ENCODE data around the gene DDA1. TPM values are rescaled to one million over a fixed set of nuclear protein-coding genes. Genes with fewer than 3 reads are reported as not detected.

The DDA1 gene
- total and polyA plus RNA-seq, 5 donors: 29.7 to 92.5 (median 31.2) TPM

- 96% methylated on average over 20 of the region's 20 CpGs for WGBS
- ATAC-seq: no peak
Measured at GRCh38 chr19:17325133-17325532, 15.8 kb downstream of the DDA1 start.

GRCh38 chr19:17325881-17326594 is 16.7 kb downstream of the DDA1 start:
- 68% methylated on average over 17 of the region's 17 CpGs for WGBS
- Histone ChIP-seq H3K9me3 (ENCODE audit: control insufficient read depth, low read length) (no peaks in the 10 kb centered on the region), H3K27ac (ENCODE audit: low read length) (no peak overlapping the region), H3K4me1 (ENCODE audit: control insufficient read depth, insufficient read depth, low read length) (no peaks in the 10 kb centered on the region), H3K4me3 (ENCODE audit: low read length) (no peak overlapping the region), H3K27me3 (ENCODE audit: control insufficient read depth, insufficient read depth) (no peaks in the 10 kb centered on the region)
- peak; percentile 80 to 93 (median 86) for DNase-seq
- peak in 1 of 2 donors; percentile 38 for ATAC-seq
- intact Hi-C loops (cut with DNase I): no loop called here

More at GRCh38 chr19:17325133-17325532, 15.8 kb downstream of the DDA1 start:
- Histone ChIP-seq H3K27me3 (ENCODE audit: control insufficient read depth, insufficient read depth) (no peaks in the 10 kb centered on the region), H3K27ac (ENCODE audit: low read length) (no peak overlapping the region), H3K9me3 (ENCODE audit: control insufficient read depth, low read length) (no peaks in the 10 kb centered on the region), H3K4me1 (ENCODE audit: control insufficient read depth, insufficient read depth, low read length) (no peaks in the 10 kb centered on the region), H3K4me3 (ENCODE audit: low read length) (no peak overlapping the region)
- no peak for DNase-seq
- intact Hi-C loops (cut with DNase I): no loop called here

GRCh38 chr19:17326595-17326966 is 17.2 kb downstream of the DDA1 start:
- Histone ChIP-seq H3K27ac (ENCODE audit: low read length) (no peak overlapping the region), H3K4me3 (ENCODE audit: low read length) (no peak overlapping the region), H3K27me3 (ENCODE audit: control insufficient read depth, insufficient read depth) (no peaks in the 10 kb centered on the region), H3K4me1 (ENCODE audit: control insufficient read depth, insufficient read depth, low read length) (no peaks in the 10 kb centered on the region), H3K9me3 (ENCODE audit: control insufficient read depth, low read length) (no peaks in the 10 kb centered on the region)
- DNase-seq (peak in 1 of 3 donors; percentile 65), ATAC-seq (no peak)
- WGBS: 69% methylated on average over 11 of the region's 11 CpGs
- intact Hi-C loops (cut with DNase I): no loop called here

GRCh38 chr19:17327068-17327653 is 17.8 kb downstream of the DDA1 start:
- Histone ChIP-seq H3K27me3 (ENCODE audit: control insufficient read depth, insufficient read depth) (no peaks in the 10 kb centered on the region), H3K9me3 (ENCODE audit: control insufficient read depth, low read length) (no peaks in the 10 kb centered on the region)

GRCh38 chr19:17327654-17328516 is 18.5 kb downstream of the DDA1 start:
- Histone ChIP-seq H3K4me1 (ENCODE audit: control insufficient read depth, insufficient read depth, low read length) (no peaks in the 10 kb centered on the region), H3K27ac (ENCODE audit: low read length) (no peak overlapping the region)

More at GRCh38 chr19:17327068-17327653, 17.8 kb downstream of the DDA1 start:
- intact Hi-C loops (cut with DNase I): no loop called here
- WGBS: 93% methylated on average over 27 of the region's 27 CpGs
- Histone ChIP-seq H3K4me1 (ENCODE audit: control insufficient read depth, insufficient read depth, low read length) (no peaks in the 10 kb centered on the region), H3K27ac (ENCODE audit: low read length) (no peak overlapping the region), H3K4me3 (ENCODE audit: low read length) (no peak overlapping the region)
- DNase-seq (no peak), ATAC-seq (no peak)

GRCh38 chr19:17328517-17329365 is 19.4 kb downstream of the DDA1 start:
- no peak overlapping the region for H3K27ac ChIP-seq (ENCODE audit: low read length)
- intact Hi-C loops (cut with DNase I): no loop called here

More at GRCh38 chr19:17327654-17328516, 18.5 kb downstream of the DDA1 start:
- Histone ChIP-seq H3K9me3 (ENCODE audit: control insufficient read depth, low read length) (no peaks in the 10 kb centered on the region), H3K4me3 (ENCODE audit: low read length) (peak overlapping the region; percentile 20), H3K27me3 (ENCODE audit: control insufficient read depth, insufficient read depth) (no peaks in the 10 kb centered on the region)
- ATAC-seq: peak; percentile 27 to 69
- DNase-seq: peak; percentile 71 to 80 (median 79)
- intact Hi-C loops (cut with DNase I): no loop called here
- 36% methylated on average over 64 of the region's 64 CpGs for WGBS

GRCh38 chr19:17329366-17330261 is 20.3 kb downstream of the DDA1 start:
- Histone ChIP-seq H3K4me1 (ENCODE audit: control insufficient read depth, insufficient read depth, low read length) (peaks cover 3% of the 10 kb centered on the region), H3K27me3 (ENCODE audit: control insufficient read depth, insufficient read depth) (no peaks in the 10 kb centered on the region), H3K27ac (ENCODE audit: low read length) (no peak overlapping the region), H3K4me3 (ENCODE audit: low read length) (no peak overlapping the region), H3K9me3 (ENCODE audit: control insufficient read depth, low read length) (no peaks in the 10 kb centered on the region)
- DNase-seq (peak in 1 of 3 donors; percentile 15), ATAC-seq (no peak)
- 70% methylated on average over 51 of the region's 51 CpGs for WGBS
- intact Hi-C loops (cut with DNase I): no loop called here

More at GRCh38 chr19:17328517-17329365, 19.4 kb downstream of the DDA1 start:
- ATAC-seq: no peak
- H3K9me3 ChIP-seq (ENCODE audit: control insufficient read depth, low read length): no peaks in the 10 kb centered on the region
- H3K27me3 ChIP-seq (ENCODE audit: control insufficient read depth, insufficient read depth): no peaks in the 10 kb centered on the region
- WGBS: 22% methylated on average over 94 of the region's 94 CpGs
- H3K4me1 ChIP-seq (ENCODE audit: control insufficient read depth, insufficient read depth, low read length): peaks cover under 1% of the 10 kb centered on the region
- peak overlapping the region; percentile 20 for H3K4me3 ChIP-seq (ENCODE audit: low read length)
- DNase-seq: no peak

- 94% methylated on average over 24 of the region's 24 CpGs for WGBS
- peaks cover 3% of the 10 kb centered on the region for H3K4me1 ChIP-seq (ENCODE audit: control insufficient read depth, insufficient read depth, low read length)
Measured at GRCh38 chr19:17330262-17331044, 21.1 kb downstream of the DDA1 start.

GRCh38 chr19:17331045-17331558 is 21.7 kb downstream of the DDA1 start:
- ATAC-seq (no peak), DNase-seq (peak in 1 of 3 donors; percentile 13)
- Histone ChIP-seq H3K9me3 (ENCODE audit: control insufficient read depth, low read length) (no peaks in the 10 kb centered on the region), H3K27me3 (ENCODE audit: control insufficient read depth, insufficient read depth) (no peaks in the 10 kb centered on the region), H3K4me1 (ENCODE audit: control insufficient read depth, insufficient read depth, low read length) (peaks cover 3% of the 10 kb centered on the region), H3K27ac (ENCODE audit: low read length) (no peak overlapping the region), H3K4me3 (ENCODE audit: low read length) (no peak overlapping the region)
- intact Hi-C loops (cut with DNase I): no loop called here
- 91% methylated on average over 13 of the region's 13 CpGs for WGBS

More at GRCh38 chr19:17330262-17331044, 21.1 kb downstream of the DDA1 start:
- H3K27ac ChIP-seq (ENCODE audit: low read length): no peak overlapping the region
- no peak overlapping the region for H3K4me3 ChIP-seq (ENCODE audit: low read length)
- ATAC-seq (no peak), DNase-seq (peak in 1 of 3 donors; percentile 8)
- no peaks in the 10 kb centered on the region for H3K9me3 ChIP-seq (ENCODE audit: control insufficient read depth, low read length)
- intact Hi-C loops (cut with DNase I): no loop called here
- H3K27me3 ChIP-seq (ENCODE audit: control insufficient read depth, insufficient read depth): no peaks in the 10 kb centered on the region

All from right cardiac atrium (tissue), 5 donors.